Measurements from ENCODE around the gene CTNNB1. TPM values are rescaled to one million over a fixed set of nuclear protein-coding genes. Genes with fewer than 3 reads are reported as not detected.

The CTNNB1 gene
- total RNA-seq: 860 and 2,127 TPM in 2 replicates

DNA sequence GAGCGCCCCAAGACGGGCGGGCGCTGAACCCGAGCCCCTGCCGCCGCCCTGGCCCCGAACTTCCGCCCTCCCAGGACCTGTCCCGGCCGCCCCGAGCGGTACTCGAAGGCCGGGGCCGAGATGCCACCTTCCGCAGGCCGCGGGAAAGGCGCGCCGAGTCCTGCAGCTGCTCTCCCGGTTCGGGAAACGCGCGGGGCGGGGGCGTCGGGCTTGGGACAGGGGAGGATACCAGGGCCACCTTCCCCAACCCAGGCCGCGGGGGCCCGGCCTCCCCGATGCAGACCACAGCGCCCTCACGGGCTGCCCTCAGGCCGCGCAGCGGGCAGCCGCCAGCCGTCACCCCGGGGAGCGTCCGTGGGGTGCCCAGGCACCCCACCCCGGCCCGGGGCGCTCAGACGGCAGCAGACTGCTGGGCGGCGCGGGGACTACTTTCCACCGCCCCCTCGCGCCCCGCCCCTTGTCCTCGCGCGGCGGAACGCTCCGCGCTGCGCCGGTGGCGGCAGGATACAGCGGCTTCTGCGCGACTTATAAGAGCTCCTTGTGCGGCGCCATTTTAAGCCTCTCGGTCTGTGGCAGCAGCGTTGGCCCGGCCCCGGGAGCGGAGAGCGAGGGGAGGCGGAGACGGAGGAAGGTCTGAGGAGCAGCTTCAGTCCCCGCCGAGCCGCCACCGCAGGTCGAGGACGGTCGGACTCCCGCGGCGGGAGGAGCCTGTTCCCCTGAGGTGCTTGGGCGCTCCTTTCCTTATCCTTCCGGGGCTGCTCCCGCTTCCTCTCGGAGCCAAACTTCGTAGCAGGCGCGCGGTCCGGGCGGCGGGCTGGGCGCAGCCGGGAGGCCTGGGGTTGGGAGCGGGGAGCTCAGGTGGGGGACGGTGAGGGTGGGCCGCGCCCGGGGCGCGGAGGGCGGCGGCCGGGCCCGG lies at the start of gene CTNNB1:
Gene CTNNB1, plus strand, starts transcription at position 556 of the 916 bp plus-strand sequence. CDS start 24,564 bp downstream, outside the sequence.

Data from tracheal epithelial cell (primary cell).